ENCODE results near the gene ZNF227. TPM values are rescaled to one million over a fixed set of nuclear protein-coding genes. Genes with fewer than 3 reads are reported as not detected.
"Not testable (repeated sequence)": the region's sequence is repeated elsewhere in the genome, so short reads cannot be mapped to it uniquely, and the experiment has no call there.

ZNF227 gene
- total RNA-seq, 1 experiment from 2014 or later = 8.7 TPM

GRCh38 chr19:44204772-44205171, 7.6 kb upstream of the ZNF227 start:
- no TSS peak for BruUV-seq (replicated peaks)
- POLR2A ChIA-PET (ENCODE audit: unreplicated experiment) = no interaction called here
- H3K9ac ChIP-seq (ENCODE audit: low read length) = no peak overlapping the region

GRCh38 chr19:44207126-44207803, 5.1 kb upstream of the ZNF227 start:
- TF ChIP-seq CTCF (conservative IDR thresholded peaks at IDR 0.05; ENCODE audit: low read depth, low read length) = no peak
- TF ChIP-seq EZH2phosphoT487 (IDR thresholded peaks at IDR 0.05; ENCODE audit: borderline replicate concordance, low read length) = no peak
- no peak for TF ChIP-seq EZH2 (IDR thresholded peaks at IDR 0.05; ENCODE audit: low read length, unreplicated experiment)
- no peaks in the 10 kb centered on the region for H3K4me1 ChIP-seq (ENCODE audit: insufficient read depth, low read length)
- H3K27ac ChIP-seq (ENCODE audit: low read length) = 0 out of 2 replicates have a peak overlapping the region, but pooled peaks have one; percentile 23
- ChIA-PET CTCF (no interaction called here), POLR2A (ENCODE audit: unreplicated experiment) (no interaction called here)
- ATAC-seq = peak; percentile 94
- H3K9me3 ChIP-seq (ENCODE audit: low read length) = no peaks in the 10 kb centered on the region
- H3K4me2 ChIP-seq (ENCODE audit: low read length) = peak overlapping the region; percentile 95
- H3K27me3 ChIP-seq (ENCODE audit: low read length) = no peaks in the 10 kb centered on the region
- no peaks in the 10 kb centered on the region for H3K9me2 ChIP-seq (replicated peaks; ENCODE audit: low read length)
- H3K79me2 ChIP-seq (ENCODE audit: low read length) = no peaks in the 10 kb centered on the region
- H3K9ac ChIP-seq (ENCODE audit: low read length) = peak overlapping the region; percentile 86
- BruUV-seq (replicated peaks) = no TSS peak
- DNase-seq = peak; percentile 94
- intact Hi-C loops (cut with micrococcal nuclease) = no loop called here
- H3K4me3 ChIP-seq (ENCODE audit: low read length) = peak overlapping the region; percentile 95
- no peaks in the 10 kb centered on the region for H3K36me3 ChIP-seq (ENCODE audit: low read depth, low read length)
- no peaks in the 10 kb centered on the region for H3F3A ChIP-seq (ENCODE audit: low read length, unreplicated experiment)
- peak overlapping the region; percentile 100 for H2AFZ ChIP-seq (ENCODE audit: low read length)
- no peaks in the 10 kb centered on the region for H4K20me1 ChIP-seq (ENCODE audit: low read length)

More at GRCh38 chr19:44204772-44205171, 7.6 kb upstream of the ZNF227 start:
- Histone ChIP-seq H3K79me2 (ENCODE audit: low read length) (no peaks in the 10 kb centered on the region), H4K20me1 (ENCODE audit: low read length) (no peaks in the 10 kb centered on the region), H3F3A (ENCODE audit: low read length, unreplicated experiment) (no peaks in the 10 kb centered on the region), H3K27me3 (ENCODE audit: low read length) (no peaks in the 10 kb centered on the region), H2AFZ (ENCODE audit: low read length) (no peak overlapping the region), H3K9me3 (ENCODE audit: low read length) (no peaks in the 10 kb centered on the region), H3K9me2 (replicated peaks; ENCODE audit: low read length) (no peaks in the 10 kb centered on the region), H3K4me2 (ENCODE audit: low read length) (no peak overlapping the region), H3K27ac (ENCODE audit: low read length) (no peak overlapping the region), H3K4me1 (ENCODE audit: insufficient read depth, low read length) (no peaks in the 10 kb centered on the region), H3K36me3 (ENCODE audit: low read depth, low read length) (no peaks in the 10 kb centered on the region), H3K4me3 (ENCODE audit: low read length) (no peak overlapping the region)
- intact Hi-C loops (cut with micrococcal nuclease) = no loop called here
- TF ChIP-seq CTCF (conservative IDR thresholded peaks at IDR 0.05; ENCODE audit: low read depth, low read length) (no peak), EZH2 (IDR thresholded peaks at IDR 0.05; ENCODE audit: low read length, unreplicated experiment) (no peak), EZH2phosphoT487 (IDR thresholded peaks at IDR 0.05; ENCODE audit: borderline replicate concordance, low read length) (no peak)
- CTCF ChIA-PET = no interaction called here
- no peak for ATAC-seq
- no peak for DNase-seq

- peaks cover 26% of the 10 kb centered on the region for H3K79me2 ChIP-seq (ENCODE audit: low read length)
- intact Hi-C loops (cut with micrococcal nuclease) = loop anchor here (2.0 kb wide), 2 partner anchors 92 to 100 kb away; partner anchors contain the start of genes ZNF225 and ZNF235
- H3K4me2 ChIP-seq (ENCODE audit: low read length) = peak overlapping the region; percentile 87
- H3K9me3 ChIP-seq (ENCODE audit: low read length) = no peaks in the 10 kb centered on the region
- H3F3A ChIP-seq (ENCODE audit: low read length, unreplicated experiment) = no peaks in the 10 kb centered on the region
- peaks cover 7% of the 10 kb centered on the region; the same call in 1 of the 2 replicates for H3K4me1 ChIP-seq (ENCODE audit: insufficient read depth, low read length)
- H3K27ac ChIP-seq (ENCODE audit: low read length) = peak overlapping the region; percentile 48
- POLR2A ChIA-PET (ENCODE audit: unreplicated experiment) = interaction anchor here (0.6 kb wide), 1 partner anchor 92 kb away, joined by 4 read pairs; the partner anchor contains the start of gene ZNF235
- no peak for TF ChIP-seq EZH2 (IDR thresholded peaks at IDR 0.05; ENCODE audit: low read length, unreplicated experiment)
- TF ChIP-seq EZH2phosphoT487 (IDR thresholded peaks at IDR 0.05; ENCODE audit: borderline replicate concordance, low read length) = no peak
- TF ChIP-seq CTCF (conservative IDR thresholded peaks at IDR 0.05; ENCODE audit: low read depth, low read length) = no peak
- ATAC-seq (peak; percentile 21), DNase-seq (peak; percentile 2)
- no peaks in the 10 kb centered on the region for H3K9me2 ChIP-seq (replicated peaks; ENCODE audit: low read length)
- peak overlapping the region; percentile 77 for H3K9ac ChIP-seq (ENCODE audit: low read length)
- H3K27me3 ChIP-seq (ENCODE audit: low read length) = no peaks in the 10 kb centered on the region
- BruUV-seq (replicated peaks) = TSS peak; percentile 59
- H3K36me3 ChIP-seq (ENCODE audit: low read depth, low read length) = peaks cover 5% of the 10 kb centered on the region
- peak overlapping the region; percentile 97 for H2AFZ ChIP-seq (ENCODE audit: low read length)
- peak overlapping the region; percentile 90 for H3K4me3 ChIP-seq (ENCODE audit: low read length)
- CTCF ChIA-PET = interaction anchor here (0.7 kb wide), 1 partner anchor 91 kb away, joined by 5 read pairs; no protein-coding TSS in a partner anchor
- H4K20me1 ChIP-seq (ENCODE audit: low read length) = no peaks in the 10 kb centered on the region
Measured at GRCh38 chr19:44212866-44213346, 574 bp downstream of the ZNF227 start.

GRCh38 chr19:44219926-44220325, 7.6 kb downstream of the ZNF227 start:
- H3K9me3 ChIP-seq (ENCODE audit: low read length); DNase-seq; CTCF ChIA-PET; H3F3A ChIP-seq (ENCODE audit: low read length, unreplicated experiment); ATAC-seq; BruUV-seq (replicated peaks); H3K27me3 ChIP-seq (ENCODE audit: low read length); H3K9me2 ChIP-seq (replicated peaks; ENCODE audit: low read length); H3K4me2 ChIP-seq (ENCODE audit: low read length); intact Hi-C loops (cut with micrococcal nuclease); H3K4me3 ChIP-seq (ENCODE audit: low read length); H3K27ac ChIP-seq (ENCODE audit: low read length); H3K9ac ChIP-seq (ENCODE audit: low read length); H3K79me2 ChIP-seq (ENCODE audit: low read length); H3K36me3 ChIP-seq (ENCODE audit: low read depth, low read length); H4K20me1 ChIP-seq (ENCODE audit: low read length); H3K4me1 ChIP-seq (ENCODE audit: insufficient read depth, low read length); H2AFZ ChIP-seq (ENCODE audit: low read length); POLR2A ChIA-PET (ENCODE audit: unreplicated experiment): not testable (repeated sequence)

Measured in PC-3 (cell line).